K562 (cell line): Measurements from ENCODE around the gene KAT14. TPM values are rescaled to one million over a fixed set of nuclear protein-coding genes. Genes with fewer than 3 reads are reported as not detected.

Experiments used
- ATAC-seq: fragments of 200-7000 bp; cut with Tn5 transposase; 3 replicates; pipeline ENCODE4 v1.9.1; 2020; ENCODE audit warnings: moderate library complexity
- BruUV-seq: library from RNA; stranded (reverse); fragments of 400-500 nt; replicated peaks from 2 replicates; lab custom pipeline; 2021; lab: Mats Ljungman, UMichigan
- CTCF ChIA-PET: fragments of 300-600 bp; formaldehyde crosslinking; extraction: SDS; loops from one replicate; lab custom pipeline; 2021; ENCODE audit warnings: low intra/inter-chr PET ratio; lab: Yijun Ruan, JAX
- POLR2A ChIA-PET: fragments of 300-600, 350-650 bp; sonication (Branson Sonifier 250); formaldehyde crosslinking; extraction: SDS; loops from one replicate; lab custom pipeline; 2021; ENCODE audit warnings: antibody characterized with exemption, inconsistent platforms; lab: Yijun Ruan, JAX
- DNase-seq, 4 experiments: peaks; one replicate each; pipeline versions ENCODE4 v3.0.0 to v3.0.0-alpha.2; 2011 to 2018; ENCODE audit warnings: low spot score in 3 of 4, mixed read lengths in 3 of 4; ENCODE audit errors: extremely low read depth in 1 of 4
- FAIRE-seq: peaks from 2 replicates; lab custom pipeline; 2011; peaks lifted over from hg19 to GRCh38; lab: Jason Lieb, UNC
- H2AFZ ChIP-seq: 2 replicates; pipeline ENCODE4 v1.6.0; 2011; ENCODE audit warnings: low read depth, low read length, control low read depth, inconsistent platforms
- H3K27ac ChIP-seq: fragments of 200-600 bp; 3 replicates; pipeline ENCODE4 v1.8.0; 2011; ENCODE audit warnings: low read depth, mild to moderate bottlenecking, control low read depth, inconsistent platforms, low read length, moderate library complexity, mixed read lengths; ENCODE audit errors: extremely low read depth
- H3K27me3 ChIP-seq, 2 experiments: fragments of 300-600 bp in 1 of 2; 2 replicates in 1 of 2; 3 replicates in 1 of 2; pipeline versions ENCODE4 v1.6.0 to v1.8.0; 2011; ENCODE audit warnings: inconsistent platforms in 2 of 2, low read length in 2 of 2, mild to moderate bottlenecking in 1 of 2, mixed read lengths in 1 of 2, moderate library complexity in 1 of 2; ENCODE audit not compliant: control insufficient read depth in 2 of 2, insufficient read depth in 2 of 2
- H3K36me3 ChIP-seq: fragments of 300-600 bp; 3 replicates; pipeline ENCODE4 v1.8.0; 2011; ENCODE audit warnings: mild to moderate bottlenecking, low read length, inconsistent platforms; ENCODE audit not compliant: control insufficient read depth, insufficient read depth
- H3K4me1 ChIP-seq, 2 experiments: fragments of 200-600 bp in 1 of 2; replicated peaks in 1 of 2; 2 replicates in 1 of 2; 3 replicates in 1 of 2; pipeline versions ENCODE4 v1.5.1 to v1.8.0; 2011; ENCODE audit warnings: inconsistent platforms in 2 of 2, low read length in 2 of 2, mild to moderate bottlenecking in 1 of 2, mixed read lengths in 1 of 2, moderate library complexity in 1 of 2; ENCODE audit not compliant: control insufficient read depth in 2 of 2, insufficient read depth in 2 of 2
- H3K4me2 ChIP-seq: 2 replicates; pipeline ENCODE4 v1.6.1; 2011; ENCODE audit warnings: low read length, control low read depth, inconsistent platforms, mixed read lengths; ENCODE audit not compliant: insufficient read depth
- H3K4me3 ChIP-seq: fragments of 200-600 bp; sonication (generic), shearing (Covaris generic); 2 replicates; pipeline ENCODE4 v1.5.1; 2016; ENCODE audit warnings: control low read depth, inconsistent platforms
- H3K79me2 ChIP-seq: fragments of 200-600 bp; 3 replicates; pipeline ENCODE4 v1.8.0; 2011; ENCODE audit warnings: low read length, inconsistent platforms; ENCODE audit not compliant: control insufficient read depth, insufficient read depth
- H3K9ac ChIP-seq, 2 experiments: 2 replicates each; pipeline versions ENCODE4 v1.6.0 to v1.6.1; 2011; ENCODE audit warnings: low read depth in 2 of 2, low read length in 2 of 2, control low read depth in 1 of 2, inconsistent platforms in 1 of 2, mild to moderate bottlenecking in 1 of 2, mixed read lengths in 1 of 2; ENCODE audit not compliant: insufficient read depth in 1 of 2
- H3K9me1 ChIP-seq: one replicate; pipeline ENCODE4 v1.6.0; 2011; ENCODE audit warnings: inconsistent platforms, mild to moderate bottlenecking, low read length, moderate library complexity; ENCODE audit not compliant: control insufficient read depth, insufficient read depth
- H3K9me3 ChIP-seq: replicated peaks from 2 replicates; pipeline ENCODE4 v1.5.1; 2011; ENCODE audit warnings: low read depth, low read length, inconsistent platforms; ENCODE audit not compliant: control insufficient read depth, insufficient read depth
- H4K20me1 ChIP-seq: replicated peaks from 2 replicates; pipeline ENCODE4 v1.6.1; 2011; ENCODE audit warnings: low read length, inconsistent platforms, mixed read lengths; ENCODE audit not compliant: control insufficient read depth, insufficient read depth
- CTCF ChIP-seq, 3 experiments: IDR thresholded peaks in 2 of 3; conservative IDR thresholded peaks in 1 of 3; 2 replicates each; pipeline ENCODE4 v1.5.1; 2011 to 2012; ENCODE audit warnings: low read length in 3 of 3, mild to moderate bottlenecking in 3 of 3, control low read depth in 2 of 3, improper control_type of control experiment in 1 of 3, inconsistent platforms in 1 of 3, low read depth in 1 of 3, mixed read lengths in 1 of 3, moderate library complexity in 1 of 3; ENCODE audit not compliant: insufficient read depth in 2 of 3
- EP400 ChIP-seq: fragments of 450-650 bp; IDR thresholded peaks from 2 replicates; pipeline ENCODE4 v1.6.1; 2017; ENCODE audit warnings: antibody characterized with exemption, mild to moderate bottlenecking, moderate library complexity
- GABPA ChIP-seq: fragments of 200-800 bp; sonication (Bioruptor generic); conservative IDR thresholded peaks from 2 replicates; pipeline ENCODE4 v1.6.1; 2016; ENCODE audit warnings: low read depth, missing genetic modification characterization, missing compliant biosample characterization
- HDAC3 ChIP-seq: fragments of 450-650 bp; IDR thresholded peaks from 2 replicates; pipeline ENCODE4 v1.6.1; 2018; ENCODE audit warnings: borderline replicate concordance, mild to moderate bottlenecking, moderate library complexity; ENCODE audit not compliant: partially characterized antibody
- MTF1 ChIP-seq: fragments of 250-450 bp; sonication (Bioruptor Pico); IDR thresholded peaks from 2 replicates; pipeline ENCODE4 v1.9.0; 2021; ENCODE audit warnings: moderate library complexity, mild to moderate bottlenecking, inconsistent platforms, borderline replicate concordance
- NCOA6 ChIP-seq: fragments of 450-650 bp; IDR thresholded peaks from 2 replicates; pipeline ENCODE4 v1.6.1; 2017; ENCODE audit warnings: mild to moderate bottlenecking
- PURB ChIP-seq: sonication (generic); formaldehyde crosslinking; IDR thresholded peaks from 2 replicates; pipeline ENCODE4 v1.9.0; 2021; ENCODE audit warnings: low read depth, mild to moderate bottlenecking, missing genetic modification reagents
- SAFB2 ChIP-seq: fragments of 200-400 bp; formaldehyde crosslinking; IDR thresholded peaks from 2 replicates; pipeline ENCODE4 v1.6.1; 2018; ENCODE audit warnings: borderline replicate concordance, low read length, low read depth, moderate library complexity; ENCODE audit not compliant: severe bottlenecking
- TAF9B ChIP-seq: fragments of 450-650 bp; IDR thresholded peaks from 2 replicates; pipeline ENCODE4 v1.6.1; 2018; ENCODE audit warnings: mild to moderate bottlenecking; ENCODE audit not compliant: partially characterized antibody
- TBL1XR1 ChIP-seq, 2 experiments: IDR thresholded peaks; 2 replicates each; pipeline ENCODE4 v1.6.1; 2012; ENCODE audit warnings: improper control_type of control experiment in 2 of 2, low read length in 2 of 2, mild to moderate bottlenecking in 1 of 2
- ZBTB2 ChIP-seq: fragments of 450-650 bp; IDR thresholded peaks from 2 replicates; pipeline ENCODE4 v1.6.1; 2016; ENCODE audit warnings: antibody characterized with exemption
- ZKSCAN1 ChIP-seq: fragments of 150-350 bp; IDR thresholded peaks from 2 replicates; pipeline ENCODE4 v1.6.1; 2016; ENCODE audit warnings: low read depth, low read length
- ZNF124 ChIP-seq: sonication (generic); formaldehyde crosslinking; IDR thresholded peaks from 2 replicates; pipeline ENCODE4 v1.8.1; 2022; ENCODE audit warnings: missing genetic modification reagents
- ZNF436 ChIP-seq: fragments of 250-450, 450-650 bp; sonication (Bioruptor Pico); formaldehyde crosslinking; IDR thresholded peaks from 2 replicates; pipeline ENCODE4 v1.7.0; 2020; ENCODE audit warnings: mild to moderate bottlenecking
- ZNF512 ChIP-seq: IDR thresholded peaks from 2 replicates; pipeline ENCODE4 v1.6.1; 2016; ENCODE audit warnings: missing genetic modification characterization, missing compliant biosample characterization
- ZNF586 ChIP-seq: fragments of 450-650 bp; formaldehyde crosslinking; conservative IDR thresholded peaks from 2 replicates; pipeline ENCODE4 v1.4.0; 2020; ENCODE audit warnings: mild to moderate bottlenecking, moderate library complexity
- ZNF644 ChIP-seq: fragments of 200-800 bp; sonication (Bioruptor generic); IDR thresholded peaks from 2 replicates; pipeline ENCODE4 v1.6.1; 2016; ENCODE audit warnings: low read depth, missing genetic modification characterization, missing compliant biosample characterization
- ZNF707 ChIP-seq: fragments of 250-450 bp; sonication (Bioruptor Pico); conservative IDR thresholded peaks from 2 replicates; pipeline ENCODE4 v1.8.0; 2022; ENCODE audit warnings: inconsistent platforms, mild to moderate bottlenecking, moderate library complexity
- WGBS: fragments of 100-300 bp; shearing (Covaris generic); methylation state at CpG from one replicate; pipeline ENCODE4 v1.1.6; 2016; ENCODE audit warnings: low coverage, mixed read lengths; ENCODE audit not compliant: insufficient coverage; ENCODE audit errors: missing lambda C conversion rate; 5-methylcytosine and 5-hydroxymethylcytosine counted together
- in situ Hi-C: fragments of 300-500 bp; cut with MboI; formaldehyde crosslinking; loops from 4 replicates; pipeline ENCODE4 v1.15.0; 2018; ENCODE audit warnings: inconsistent platforms, mixed read lengths
- intact Hi-C: fragments of 100-400 bp; cut with micrococcal nuclease; formaldehyde crosslinking; loops from 2 replicates; pipeline ENCODE4 v1.14.2; 2022
- polyA plus RNA-seq, 8 experiments: library from polyadenylated mRNA; depleted of rRNA in 4 of 8; stranded (reverse) in 5 of 8; unstranded in 3 of 8; fragments of >200 nt; fragmentation: Nextera tagmentation in 2 of 8; fragmentation: Illumina TruSeq in 1 of 8; extraction: Ambion mirVana in 2 of 8; extraction: Trizol in 1 of 8; gene quantifications; 2 replicates each; pipeline versions ENCODE4 v1.2.1 to v1.2.3, GENCODE V29; 2011 to 2014; ENCODE audit warnings: inconsistent platforms in 1 of 8, missing spikeins in 1 of 8
- total RNA-seq, 7 experiments: library from RNA; depleted of rRNA in 6 of 7; stranded (reverse); fragments of >200 nt in 6 of 7; fragmentation: Illumina TruSeq in 2 of 7; extraction: Trizol in 2 of 7; gene quantifications; 2 replicates each; pipeline versions ENCODE4 v1.2.1 to v1.2.3, GENCODE V29; 2011 to 2021; ENCODE audit warnings: low replicate concordance in 1 of 7

The KAT14 gene
- total and polyA plus RNA-seq, 9 of the 15 experiments (the other 6 are each of a cell fraction or from before 2014, with no cell fraction given): 1.7 to 7.2 (median 5.6) TPM

GRCh38 chr20:18176318-18176785 lies 38.7 kb downstream of the KAT14 start:
- H2AFZ ChIP-seq: 0 out of 2 replicates have a peak overlapping the region, but pooled peaks have one; percentile 40
- intact Hi-C loops (no loop called here), in situ Hi-C loops (no loop called here)
- no peak overlapping the region for H3K9ac ChIP-seq
- no peaks in the 10 kb centered on the region for H4K20me1 ChIP-seq
- DNase-seq (peak in 3 of 4 experiments; percentile 7 to 29 (median 26)), FAIRE-seq (no peak), ATAC-seq (peak; percentile 98)
- H3K36me3 ChIP-seq: no peaks in the 10 kb centered on the region
- H3K27me3 ChIP-seq: no peaks in the 10 kb centered on the region
- 0 out of 2 replicates have a peak, but pooled peaks cover 1% of the 10 kb centered on the region for H3K9me3 ChIP-seq
- peaks cover 0 to 2% of the 10 kb centered on the region in 2 experiments; a peak in 2 of 5 replicates for H3K4me1 ChIP-seq
- no peak overlapping the region for H3K4me2 ChIP-seq
- H3K27ac ChIP-seq: peak overlapping the region; percentile 40; the same call in 1 of the 3 replicates
- POLR2A ChIA-PET: interaction anchor here (0.6 kb wide), 1 partner anchor 8 kb away, joined by 3 read pairs; no protein-coding TSS in a partner anchor
- H3K9me1 ChIP-seq: no peaks in the 10 kb centered on the region
- H3K79me2 ChIP-seq: no peaks in the 10 kb centered on the region
- H3K4me3 ChIP-seq: no peak overlapping the region
- no TSS peak for BruUV-seq
- CTCF ChIA-PET: no interaction called here
- WGBS: 51% methylated on average over 8 of the region's 8 CpGs
- no peak for TF ChIP-seq GABPA
- TF ChIP-seq CTCF (IDR thresholded peaks at IDR 0.05 in 2 of 3, conservative IDR thresholded peaks at IDR 0.05 in 1 of 3; ENCODE audit: insufficient read depth in 2 of 3, low read depth in 1 of 3, low read length in 3 of 3): peak; percentile 11 to 38 (median 13); a peak in 3 of 6 replicates
- TF ChIP-seq NCOA6: no peak
- TF ChIP-seq ZNF436 (CRISPR knock-in tag): no peak
- TF ChIP-seq ZNF707: no peak
- no peak for TF ChIP-seq SAFB2
- no peak for TF ChIP-seq ZNF644 (tag)
- TF ChIP-seq EP400: peak; percentile 68
- TF ChIP-seq ZBTB2: no peak
- TF ChIP-seq HDAC3: no peak
- no peak for TF ChIP-seq PURB (CRISPR knock-in tag)
- no peak for TF ChIP-seq ZNF512 (tag)
- TF ChIP-seq ZKSCAN1: no peak
- TF ChIP-seq ZNF124 (CRISPR knock-in tag): no peak
- no peak for TF ChIP-seq ZNF586
- TF ChIP-seq TBL1XR1 (IDR thresholded peaks at IDR 0.05; ENCODE audit: low read length in 2 of 2): no peak
- no peak for TF ChIP-seq TAF9B
- no peak for TF ChIP-seq MTF1 (CRISPR knock-in tag)
